Measurements from ENCODE around the gene TNIK.

GRCh38 chr3:171249245-171249644, 211.0 kb downstream of the TNIK start:
- TF ChIP-seq, protein P1, sequence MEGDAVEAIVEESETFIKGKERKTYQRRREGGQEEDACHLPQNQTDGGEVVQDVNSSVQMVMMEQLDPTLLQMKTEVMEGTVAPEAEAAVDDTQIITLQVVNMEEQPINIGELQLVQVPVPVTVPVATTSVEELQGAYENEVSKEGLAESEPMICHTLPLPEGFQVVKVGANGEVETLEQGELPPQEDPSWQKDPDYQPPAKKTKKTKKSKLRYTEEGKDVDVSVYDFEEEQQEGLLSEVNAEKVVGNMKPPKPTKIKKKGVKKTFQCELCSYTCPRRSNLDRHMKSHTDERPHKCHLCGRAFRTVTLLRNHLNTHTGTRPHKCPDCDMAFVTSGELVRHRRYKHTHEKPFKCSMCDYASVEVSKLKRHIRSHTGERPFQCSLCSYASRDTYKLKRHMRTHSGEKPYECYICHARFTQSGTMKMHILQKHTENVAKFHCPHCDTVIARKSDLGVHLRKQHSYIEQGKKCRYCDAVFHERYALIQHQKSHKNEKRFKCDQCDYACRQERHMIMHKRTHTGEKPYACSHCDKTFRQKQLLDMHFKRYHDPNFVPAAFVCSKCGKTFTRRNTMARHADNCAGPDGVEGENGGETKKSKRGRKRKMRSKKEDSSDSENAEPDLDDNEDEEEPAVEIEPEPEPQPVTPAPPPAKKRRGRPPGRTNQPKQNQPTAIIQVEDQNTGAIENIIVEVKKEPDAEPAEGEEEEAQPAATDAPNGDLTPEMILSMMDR (IDR thresholded peaks at IDR 0.05): no peak
- TF ChIP-seq POLR2A (IDR thresholded peaks at IDR 0.05): no peak

All from breast epithelium (tissue), 3 donors.